Stimulated activated CD4-positive, alpha-beta T cell treated with anti-CD3 and anti-CD28 coated beads, Interleukin-2, amount 100 ng/mL, for 24 hours (primary cell): ENCODE results near the gene ZNF408.

Source experiments
- DNase-seq, 2 donors: peaks; one replicate each; pipeline ENCODE4 v3.0.0-alpha.2; 2020

ZNF408 gene

DNA sequence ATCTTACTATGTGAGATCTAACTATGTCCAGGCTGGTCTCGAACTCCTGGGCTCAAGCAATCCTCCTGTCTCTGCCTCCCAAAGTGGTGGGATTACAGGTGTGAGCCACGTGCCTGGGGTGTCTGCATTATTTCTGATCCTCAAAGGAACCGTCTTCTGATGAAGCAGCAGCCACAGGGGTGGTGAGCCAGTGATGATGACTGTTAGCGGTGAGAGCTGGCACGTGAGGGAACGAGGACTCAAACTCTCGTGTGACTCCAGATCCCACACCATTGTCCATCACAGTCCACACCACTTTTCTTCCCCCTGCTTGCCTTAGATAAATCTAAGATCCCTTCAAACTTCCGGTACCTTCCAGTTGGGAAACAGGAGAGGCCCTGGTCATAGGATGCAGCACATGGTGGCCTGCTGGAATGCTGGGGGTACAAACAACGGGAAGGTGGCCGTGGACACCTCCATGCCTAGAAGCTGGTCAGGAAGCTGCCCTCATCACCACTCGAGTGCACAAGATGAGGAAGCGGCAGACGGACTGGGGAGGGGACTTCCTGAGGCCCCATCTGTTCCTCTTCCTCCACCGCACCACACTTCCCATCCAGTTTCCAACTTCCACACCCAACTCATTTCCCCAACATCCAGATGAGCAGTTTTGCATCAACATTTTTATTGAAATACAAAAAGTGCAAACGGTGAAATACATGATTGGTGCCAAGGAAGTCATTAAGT is 24.2 kb upstream of the ZNF408 start:
- DNase-seq: no peak

GRCh38 chr11:46677169-46677568 is 23.7 kb upstream of the ZNF408 start:
- DNase-seq: no peak

DNA sequence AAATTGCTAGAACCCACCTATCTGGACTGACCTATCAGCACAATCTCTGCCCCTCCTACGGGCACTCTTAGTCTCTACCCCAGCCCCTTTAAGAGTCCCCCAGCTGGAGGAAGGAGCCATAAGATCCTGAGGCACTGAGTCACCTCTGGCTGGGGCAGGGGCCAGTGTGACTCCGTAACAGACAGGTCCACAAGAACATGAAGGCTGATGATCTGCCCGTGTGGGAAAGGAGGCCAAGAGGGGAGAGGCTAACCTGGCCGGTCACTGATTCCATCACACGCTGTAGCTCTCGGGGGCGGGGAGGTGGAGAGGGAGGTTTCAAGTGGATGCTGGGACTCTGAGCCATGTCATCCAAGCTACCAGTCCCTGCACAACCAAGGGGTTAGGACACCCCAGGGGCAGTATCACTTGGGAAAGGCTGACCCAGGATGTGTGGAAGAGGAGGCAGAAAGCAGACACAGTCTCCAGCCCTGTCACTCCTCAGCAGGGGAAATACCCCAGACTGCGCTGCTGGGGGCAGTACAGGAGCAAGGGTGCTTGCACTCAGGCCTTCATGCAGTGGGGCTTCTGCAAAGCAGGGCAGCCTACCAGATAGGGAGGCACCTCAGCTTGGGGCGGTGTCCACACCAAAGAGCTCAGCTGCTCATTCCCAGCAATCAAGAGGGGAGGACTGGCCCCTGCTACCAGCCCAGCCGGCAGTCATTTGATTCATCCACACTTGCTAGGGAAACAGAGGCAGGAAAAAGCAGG is 22.7 kb upstream of the ZNF408 start:
- no peak for DNase-seq

DNA sequence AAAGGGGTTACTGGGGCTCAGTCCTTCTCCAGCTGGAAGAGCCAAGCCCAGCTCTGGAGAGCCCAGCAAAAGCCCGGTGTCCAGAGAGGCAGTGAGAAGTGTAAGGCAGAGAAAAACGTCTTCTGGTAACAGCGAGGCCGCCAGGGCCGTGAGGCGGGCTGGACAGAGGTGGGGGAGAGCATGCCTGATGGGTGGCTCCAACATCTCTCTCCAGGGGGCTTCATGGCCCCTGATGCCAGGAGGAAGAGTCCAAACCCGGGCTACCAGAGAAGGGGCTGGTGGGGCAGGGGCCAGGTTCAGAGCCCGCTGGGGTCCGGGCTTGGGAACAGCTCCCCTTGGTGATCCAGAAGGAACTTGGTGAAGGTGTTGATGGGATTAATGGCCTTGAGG is 22.1 kb upstream of the ZNF408 start:
- DNase-seq: no peak

GRCh38 chr11:46679241-46680163 is 21.3 kb upstream of the ZNF408 start:
- DNase-seq: no peak

- no peak for DNase-seq
Observed at GRCh38 chr11:46680164-46680760, 20.6 kb upstream of the ZNF408 start.

- no peak for DNase-seq
Observed at GRCh38 chr11:46680815-46681214, 20.0 kb upstream of the ZNF408 start.

GRCh38 chr11:46681814-46682213 is 19.0 kb upstream of the ZNF408 start:
- no peak for DNase-seq

- DNase-seq: no peak
Observed at GRCh38 chr11:46682773-46683752, 17.8 kb upstream of the ZNF408 start.

DNA sequence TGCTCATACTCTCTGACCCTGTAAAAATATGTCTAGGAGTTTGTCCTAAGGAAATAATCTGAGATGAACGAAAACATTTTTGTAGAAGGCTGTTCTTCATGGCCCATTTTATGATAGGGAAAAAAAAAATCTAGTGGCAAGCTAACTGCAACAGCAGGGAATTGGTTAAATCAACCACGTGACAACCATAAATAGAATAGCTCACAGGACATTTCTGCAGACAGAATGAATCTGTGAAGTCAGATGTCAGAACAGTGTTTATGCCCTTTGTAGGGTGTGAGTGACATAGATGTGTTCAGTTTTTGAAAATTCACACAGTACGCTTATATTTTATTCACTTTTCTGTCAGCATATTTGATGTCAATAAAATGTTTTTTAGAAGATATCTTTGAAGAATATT is 16.5 kb upstream of the ZNF408 start:
- no peak for DNase-seq

GRCh38 chr11:46686886-46687795 is 13.7 kb upstream of the ZNF408 start:
- no peak for DNase-seq

DNA sequence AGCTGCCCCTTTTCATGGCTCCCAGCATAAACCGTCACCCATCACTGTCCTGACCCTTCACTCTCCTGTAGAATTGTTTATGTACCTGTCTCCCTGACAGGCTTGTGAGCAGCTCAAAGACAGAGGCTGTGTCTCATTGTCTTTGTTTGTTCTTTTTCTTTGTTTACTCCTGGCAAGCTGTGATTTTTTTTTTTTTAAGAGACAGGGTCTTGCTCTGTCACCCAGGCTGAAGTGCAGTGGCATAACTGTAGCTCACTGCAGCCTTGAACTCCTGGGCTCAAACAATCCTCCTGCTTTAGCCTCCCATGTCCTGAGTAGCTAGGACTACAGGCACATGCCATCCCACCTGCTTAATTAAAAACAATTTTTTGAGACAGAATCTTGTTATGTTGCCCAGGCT is 10.1 kb upstream of the ZNF408 start:
- DNase-seq: no peak

GRCh38 chr11:46692450-46692849 is 8.4 kb upstream of the ZNF408 start:
- no peak for DNase-seq

GRCh38 chr11:46693597-46694012 is 7.2 kb upstream of the ZNF408 start:
- DNase-seq: no peak

GRCh38 chr11:46694072-46694471 is 6.8 kb upstream of the ZNF408 start:
- no peak for DNase-seq

GRCh38 chr11:46694607-46695006 is 6.2 kb upstream of the ZNF408 start:
- DNase-seq: no peak

GRCh38 chr11:46695345-46696211 is 5.3 kb upstream of the ZNF408 start:
- DNase-seq: no peak

DNA sequence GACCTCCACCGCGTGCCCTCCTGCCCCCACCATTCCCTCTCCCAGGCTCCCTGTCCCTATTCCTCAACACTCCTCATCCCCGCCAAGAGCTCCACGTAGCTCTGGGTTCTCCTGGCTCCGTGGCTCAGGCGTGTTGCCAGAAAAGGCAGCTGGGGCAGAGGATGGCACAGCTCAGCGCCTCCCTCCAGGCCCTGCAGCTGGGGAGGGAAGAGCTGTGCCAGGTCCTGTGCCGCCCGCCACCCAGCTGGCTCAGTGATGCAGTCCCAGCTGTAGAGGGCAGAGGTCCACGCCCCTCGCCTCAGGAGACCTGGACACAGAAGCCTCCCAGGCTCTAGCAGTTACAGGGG is 4.6 kb upstream of the ZNF408 start:
- DNase-seq: no peak

DNA sequence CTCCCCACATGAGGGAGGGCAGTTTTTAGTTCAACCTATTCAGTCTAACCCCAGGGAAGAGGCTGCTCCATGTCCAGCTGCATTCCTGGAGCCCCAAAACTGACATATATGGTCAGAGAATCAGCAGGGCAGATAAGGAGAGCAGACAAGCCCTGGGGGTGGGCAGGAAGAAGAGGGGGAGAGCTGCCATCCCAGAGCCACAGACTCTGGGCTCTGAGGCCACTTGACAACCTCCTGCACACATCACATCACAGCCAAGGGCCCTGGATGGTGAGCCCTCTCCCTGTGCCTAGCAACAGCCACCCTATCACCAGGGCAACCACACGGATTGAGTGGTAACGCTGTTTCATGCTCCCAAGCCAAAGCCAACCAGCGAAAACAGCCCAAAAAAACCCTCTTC is 3.5 kb upstream of the ZNF408 start:
- DNase-seq: no peak

DNA sequence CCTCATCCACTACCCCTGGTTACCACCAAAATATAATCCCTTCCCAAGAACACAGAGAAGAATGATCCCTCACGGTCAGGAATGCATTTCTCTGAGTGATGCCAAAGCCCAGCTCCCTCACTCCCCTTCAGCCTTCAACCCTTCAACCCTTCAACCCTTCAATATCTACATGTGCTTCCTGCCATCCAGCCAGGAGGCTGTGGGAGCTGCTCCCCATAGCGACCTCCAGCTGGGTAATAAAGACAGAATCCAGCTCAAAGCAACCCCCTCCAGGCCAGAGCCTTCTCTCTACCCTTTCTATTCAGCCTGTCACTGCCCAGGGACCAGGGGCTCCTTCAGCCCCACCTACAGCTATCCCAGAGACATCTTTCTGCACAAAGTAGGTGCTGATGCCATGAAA is 3.1 kb upstream of the ZNF408 start:
- no peak for DNase-seq
